Activated naive CD8-positive, alpha-beta T cell treated with anti-CD3 and anti-CD28 coated beads, Interleukin-2, amount 50 U/mL, for 16 hours (primary cell): ENCODE data around the gene SETD3.

Source experiments
- DNase-seq: peaks from one replicate; pipeline ENCODE4 v3.0.0-alpha.2; 2020; ENCODE audit warnings: low read depth, low spot score

The SETD3 gene

GRCh38 chr14:99424306-99424877 is 56.3 kb downstream of the SETD3 start:
- DNase-seq = no peak

GRCh38 chr14:99423434-99423833 is 57.2 kb downstream of the SETD3 start:
- no peak for DNase-seq

- DNase-seq = no peak
Measured at GRCh38 chr14:99422228-99423010, 58.2 kb downstream of the SETD3 start.

- no peak for DNase-seq
Measured at GRCh38 chr14:99420711-99421110, 59.9 kb downstream of the SETD3 start.

- DNase-seq = no peak
Measured at GRCh38 chr14:99419905-99420304, 60.8 kb downstream of the SETD3 start.

- no peak for DNase-seq
Measured at GRCh38 chr14:99418242-99418641, 62.4 kb downstream of the SETD3 start.

GRCh38 chr14:99416909-99417308 is 63.8 kb downstream of the SETD3 start:
- no peak for DNase-seq

GRCh38 chr14:99415496-99416281 is 65.0 kb downstream of the SETD3 start:
- DNase-seq = peak; percentile 29

- no peak for DNase-seq
Measured at GRCh38 chr14:99413911-99414310, 66.7 kb downstream of the SETD3 start.

- no peak for DNase-seq
Measured at GRCh38 chr14:99413172-99413571, 67.5 kb downstream of the SETD3 start.

- DNase-seq = no peak
Measured at GRCh38 chr14:99412117-99413061, 68.3 kb downstream of the SETD3 start.

- no peak for DNase-seq
Measured at GRCh38 chr14:99410019-99410418, 70.6 kb downstream of the SETD3 start.

GRCh38 chr14:99408971-99409289 is 71.7 kb downstream of the SETD3 start:
- no peak for DNase-seq

- no peak for DNase-seq
Measured at GRCh38 chr14:99408286-99408970, 72.2 kb downstream of the SETD3 start.

GRCh38 chr14:99407416-99407815 is 73.2 kb downstream of the SETD3 start:
- no peak for DNase-seq

- DNase-seq = no peak
Measured at GRCh38 chr14:99402950-99403349, 77.7 kb downstream of the SETD3 start.

GRCh38 chr14:99402285-99402648 is 78.4 kb downstream of the SETD3 start:
- no peak for DNase-seq

GRCh38 chr14:99401621-99402284 is 78.9 kb downstream of the SETD3 start:
- DNase-seq = no peak

GRCh38 chr14:99401211-99401610 is 79.4 kb downstream of the SETD3 start:
- no peak for DNase-seq

- no peak for DNase-seq
Measured at GRCh38 chr14:99397698-99398097, 83.0 kb downstream of the SETD3 start.
